Peyer's patch (tissue), 4 donors: ENCODE results near the gene VTI1A.

Experiments
- POLR2A ChIP-seq, 2 donors: fragments of 450-650 bp; IDR thresholded peaks; one replicate each; pipeline ENCODE4 v1.5.1; 2017; ENCODE audit warnings: antibody characterized with exemption in 2 of 2, mild to moderate bottlenecking in 2 of 2, moderate library complexity in 2 of 2
- TF ChIP-seq, protein P1 (sequence below), 6 experiments: fragments of 450-650 bp in 4 of 6; fragments of 200-600 bp in 2 of 6; sonication (generic) in 1 of 6; IDR thresholded peaks; one replicate each; pipeline ENCODE4 v1.5.1; 2017 to 2019; ENCODE audit warnings: antibody characterized with exemption in 6 of 6, mild to moderate bottlenecking in 3 of 6, moderate library complexity in 1 of 6

- TF ChIP-seq, protein P1, sequence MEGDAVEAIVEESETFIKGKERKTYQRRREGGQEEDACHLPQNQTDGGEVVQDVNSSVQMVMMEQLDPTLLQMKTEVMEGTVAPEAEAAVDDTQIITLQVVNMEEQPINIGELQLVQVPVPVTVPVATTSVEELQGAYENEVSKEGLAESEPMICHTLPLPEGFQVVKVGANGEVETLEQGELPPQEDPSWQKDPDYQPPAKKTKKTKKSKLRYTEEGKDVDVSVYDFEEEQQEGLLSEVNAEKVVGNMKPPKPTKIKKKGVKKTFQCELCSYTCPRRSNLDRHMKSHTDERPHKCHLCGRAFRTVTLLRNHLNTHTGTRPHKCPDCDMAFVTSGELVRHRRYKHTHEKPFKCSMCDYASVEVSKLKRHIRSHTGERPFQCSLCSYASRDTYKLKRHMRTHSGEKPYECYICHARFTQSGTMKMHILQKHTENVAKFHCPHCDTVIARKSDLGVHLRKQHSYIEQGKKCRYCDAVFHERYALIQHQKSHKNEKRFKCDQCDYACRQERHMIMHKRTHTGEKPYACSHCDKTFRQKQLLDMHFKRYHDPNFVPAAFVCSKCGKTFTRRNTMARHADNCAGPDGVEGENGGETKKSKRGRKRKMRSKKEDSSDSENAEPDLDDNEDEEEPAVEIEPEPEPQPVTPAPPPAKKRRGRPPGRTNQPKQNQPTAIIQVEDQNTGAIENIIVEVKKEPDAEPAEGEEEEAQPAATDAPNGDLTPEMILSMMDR (IDR thresholded peaks at IDR 0.05), result no peak
- no peak for TF ChIP-seq POLR2A (IDR thresholded peaks at IDR 0.05)
These were observed 343.9 kb downstream of the VTI1A start for GRCh38 chr10:112790921-112791320.
